Measurements from ENCODE around the gene FAM114A2.

- TF ChIP-seq CTCF (IDR thresholded peaks at IDR 0.05): no peak
- TF ChIP-seq POLR2A (IDR thresholded peaks at IDR 0.05): no peak
These were observed 16.5 kb upstream of the FAM114A2 start for GRCh38 chr5:154055201-154055600.

Data from right lobe of liver (tissue), 4 donors.